ENCODE data around the gene FRMD3. TPM values are rescaled to one million over a fixed set of nuclear protein-coding genes. Genes with fewer than 3 reads are reported as not detected.

FRMD3 gene
- total and polyA plus RNA-seq, 7 donors = 8.5 to 182 (median 38.7) TPM

DNA sequence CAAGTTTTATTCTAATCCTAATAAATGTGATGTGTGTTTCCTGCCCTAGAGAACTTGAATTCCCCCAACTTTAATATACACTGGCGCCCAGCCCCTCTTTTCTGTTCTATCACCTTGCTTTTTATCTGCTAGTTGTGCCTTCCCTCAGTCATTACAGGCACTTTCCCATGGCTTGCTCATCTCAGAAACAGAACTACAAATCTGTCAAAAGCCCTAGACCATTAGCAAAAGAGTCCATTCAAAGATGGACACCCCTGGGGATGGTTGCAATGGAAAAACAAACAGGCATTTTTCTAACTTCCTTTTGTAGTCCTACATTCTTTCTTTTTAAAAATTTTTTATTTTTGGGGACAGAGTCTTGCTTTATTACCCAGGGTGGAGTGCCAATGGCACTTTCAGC, 48.2 kb downstream of the FRMD3 start:
- TF ChIP-seq, protein P1, sequence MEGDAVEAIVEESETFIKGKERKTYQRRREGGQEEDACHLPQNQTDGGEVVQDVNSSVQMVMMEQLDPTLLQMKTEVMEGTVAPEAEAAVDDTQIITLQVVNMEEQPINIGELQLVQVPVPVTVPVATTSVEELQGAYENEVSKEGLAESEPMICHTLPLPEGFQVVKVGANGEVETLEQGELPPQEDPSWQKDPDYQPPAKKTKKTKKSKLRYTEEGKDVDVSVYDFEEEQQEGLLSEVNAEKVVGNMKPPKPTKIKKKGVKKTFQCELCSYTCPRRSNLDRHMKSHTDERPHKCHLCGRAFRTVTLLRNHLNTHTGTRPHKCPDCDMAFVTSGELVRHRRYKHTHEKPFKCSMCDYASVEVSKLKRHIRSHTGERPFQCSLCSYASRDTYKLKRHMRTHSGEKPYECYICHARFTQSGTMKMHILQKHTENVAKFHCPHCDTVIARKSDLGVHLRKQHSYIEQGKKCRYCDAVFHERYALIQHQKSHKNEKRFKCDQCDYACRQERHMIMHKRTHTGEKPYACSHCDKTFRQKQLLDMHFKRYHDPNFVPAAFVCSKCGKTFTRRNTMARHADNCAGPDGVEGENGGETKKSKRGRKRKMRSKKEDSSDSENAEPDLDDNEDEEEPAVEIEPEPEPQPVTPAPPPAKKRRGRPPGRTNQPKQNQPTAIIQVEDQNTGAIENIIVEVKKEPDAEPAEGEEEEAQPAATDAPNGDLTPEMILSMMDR (IDR thresholded peaks at IDR 0.05) = no peak
- no peak for ATAC-seq
- peaks cover 6% of the 10 kb centered on the region for H3K4me1 ChIP-seq
- no peak overlapping the region for H3K27ac ChIP-seq
- H3K36me3 ChIP-seq (ENCODE audit: insufficient read depth in 1 of 2, low read depth in 1 of 2) = no peaks in the 10 kb centered on the region
- intact Hi-C loops (cut with DNase I) = no loop called here
- WGBS, 3 donors = 91 to 100% (median 97%) methylated on average over 1 of the region's 1 CpG
- H3K9me3 ChIP-seq = no peaks in the 10 kb centered on the region
- no peak for DNase-seq
- H3K4me3 ChIP-seq = no peak overlapping the region
- no peaks in the 10 kb centered on the region for H3K27me3 ChIP-seq (ENCODE audit: insufficient read depth in 3 of 3, low read length in 2 of 3)

DNA sequence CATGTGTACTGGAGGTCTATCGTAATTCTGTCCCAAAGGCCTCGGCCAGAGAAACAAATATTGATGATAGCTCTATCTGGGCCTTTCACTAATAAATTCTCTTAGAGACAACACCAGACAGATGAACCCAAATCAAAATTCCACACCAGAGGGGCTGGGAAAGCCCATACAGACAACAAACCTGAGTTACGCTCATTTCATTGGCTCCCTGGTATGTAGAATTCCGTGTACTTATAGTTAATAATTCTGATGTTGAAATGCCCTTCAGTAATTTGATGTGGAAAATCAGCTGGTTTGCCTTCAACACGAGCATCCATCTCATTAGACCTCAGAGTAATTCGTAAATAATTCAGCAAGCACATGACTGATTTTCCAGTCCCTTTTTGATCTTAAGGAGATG, 53.2 kb downstream of the FRMD3 start:
- intact Hi-C loops (cut with DNase I) = no loop called here
- no peaks in the 10 kb centered on the region for H3K27me3 ChIP-seq (ENCODE audit: insufficient read depth in 3 of 3, low read length in 2 of 3)
- ATAC-seq = no peak
- no peaks in the 10 kb centered on the region for H3K36me3 ChIP-seq (ENCODE audit: insufficient read depth in 1 of 2, low read depth in 1 of 2)
- TF ChIP-seq, protein P1 (IDR thresholded peaks at IDR 0.05) = no peak
- peaks cover under 1% of the 10 kb centered on the region for H3K9me3 ChIP-seq
- H3K4me1 ChIP-seq = no peaks in the 10 kb centered on the region
- no peak for DNase-seq
- no peak overlapping the region for H3K27ac ChIP-seq
- 78 to 81% (median 79%) methylated on average over 6 of the region's 6 CpGs for WGBS, 3 donors
- no peak overlapping the region for H3K4me3 ChIP-seq

DNA sequence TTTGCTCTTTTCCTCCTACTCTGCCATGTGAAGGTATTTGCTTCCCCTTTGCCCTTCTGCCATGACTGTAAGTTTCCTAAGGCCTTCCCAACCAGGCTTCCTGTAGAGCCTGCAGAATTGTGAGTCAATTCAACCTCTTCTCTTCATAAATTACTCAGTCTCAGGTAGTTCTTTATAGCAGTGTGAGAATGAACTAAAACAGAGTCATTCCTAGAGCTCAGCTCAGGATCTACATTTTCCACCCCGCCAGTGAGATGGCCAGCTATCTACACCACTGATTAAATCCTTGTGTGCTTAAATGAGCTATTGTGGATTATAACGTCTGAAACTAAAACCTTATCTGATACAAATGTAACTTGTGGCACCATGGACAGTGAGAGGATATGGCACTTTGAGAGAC, 55.0 kb downstream of the FRMD3 start:
- no peaks in the 10 kb centered on the region for H3K36me3 ChIP-seq (ENCODE audit: insufficient read depth in 1 of 2, low read depth in 1 of 2)
- no peak for ATAC-seq
- H3K4me3 ChIP-seq = no peak overlapping the region
- intact Hi-C loops (cut with DNase I) = no loop called here
- TF ChIP-seq, protein P1 (IDR thresholded peaks at IDR 0.05) = no peak
- H3K4me1 ChIP-seq = no peaks in the 10 kb centered on the region
- H3K27ac ChIP-seq = no peak overlapping the region
- 78 to 86% (median 78%) methylated on average over 2 of the region's 2 CpGs for WGBS, 3 donors
- H3K9me3 ChIP-seq = peaks cover 4% of the 10 kb centered on the region
- no peak for DNase-seq
- no peaks in the 10 kb centered on the region for H3K27me3 ChIP-seq (ENCODE audit: insufficient read depth in 3 of 3, low read length in 2 of 3)

DNA sequence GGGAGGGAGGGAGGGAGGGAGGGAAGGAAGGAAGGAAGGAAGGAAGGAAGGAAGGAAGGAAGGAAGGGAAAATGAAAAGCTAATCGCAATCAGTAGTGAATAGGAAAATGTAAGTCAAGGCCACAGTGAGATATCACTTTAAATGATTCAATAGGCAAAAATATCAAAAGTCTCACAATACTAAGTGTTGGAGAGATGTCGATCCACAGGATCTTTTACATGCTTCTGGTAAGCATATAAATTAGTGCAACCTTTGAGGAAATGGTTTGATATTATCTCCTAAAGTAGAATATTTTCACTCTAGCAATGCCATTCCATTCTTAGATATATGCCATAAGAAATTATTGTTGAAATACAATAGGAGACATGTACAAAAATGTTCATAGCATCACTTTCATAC, 58.4 kb downstream of the FRMD3 start:
- ATAC-seq = no peak
- TF ChIP-seq, protein P1 (IDR thresholded peaks at IDR 0.05) = no peak
- no peaks in the 10 kb centered on the region for H3K4me1 ChIP-seq
- no peak overlapping the region for H3K4me3 ChIP-seq
- no peak for DNase-seq
- H3K27ac ChIP-seq = no peak overlapping the region
- no peaks in the 10 kb centered on the region for H3K36me3 ChIP-seq (ENCODE audit: insufficient read depth in 1 of 2, low read depth in 1 of 2)
- peaks cover 4% of the 10 kb centered on the region for H3K9me3 ChIP-seq
- no peaks in the 10 kb centered on the region for H3K27me3 ChIP-seq (ENCODE audit: insufficient read depth in 3 of 3, low read length in 2 of 3)
- intact Hi-C loops (cut with DNase I) = no loop called here
- WGBS, 3 donors = 98% methylated on average over 2 of the region's 2 CpGs

DNA sequence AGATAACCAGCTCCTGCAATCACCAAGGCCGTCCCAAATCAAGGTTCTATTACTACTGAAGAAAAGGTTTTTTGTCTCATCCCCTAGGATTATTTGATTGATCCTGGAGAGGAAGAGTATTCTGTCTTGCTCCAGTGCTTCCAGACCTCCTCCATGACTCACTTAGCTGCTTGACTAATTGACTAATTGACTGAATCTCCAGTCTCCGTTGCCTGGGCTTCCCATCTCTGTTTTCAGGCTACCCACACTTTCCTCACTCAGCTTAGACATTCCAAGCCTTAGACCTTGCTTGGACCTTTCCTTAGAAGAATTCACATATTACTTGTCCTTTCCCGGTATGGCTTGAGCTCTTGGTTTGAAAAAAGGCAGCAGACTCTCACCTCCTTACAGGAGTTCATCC, 60.6 kb downstream of the FRMD3 start:
- H3K36me3 ChIP-seq (ENCODE audit: insufficient read depth in 1 of 2, low read depth in 1 of 2) = no peaks in the 10 kb centered on the region
- TF ChIP-seq, protein P1 (IDR thresholded peaks at IDR 0.05) = no peak
- H3K27me3 ChIP-seq (ENCODE audit: insufficient read depth in 3 of 3, low read length in 2 of 3) = no peaks in the 10 kb centered on the region
- no peak for DNase-seq
- H3K4me3 ChIP-seq = no peak overlapping the region
- WGBS, 3 donors = 63 to 80% (median 76%) methylated on average over 3 of the region's 3 CpGs
- ATAC-seq = no peak
- H3K9me3 ChIP-seq = peaks cover 4% of the 10 kb centered on the region
- no peaks in the 10 kb centered on the region for H3K4me1 ChIP-seq
- intact Hi-C loops (cut with DNase I) = no loop called here
- no peak overlapping the region for H3K27ac ChIP-seq
